HG02588 (cell line): ENCODE data around the gene ARHGAP30.

Experiments
- ATAC-seq: cut with Tn5 transposase; IDR thresholded peaks from one replicate; pipeline ENCODE4 v1.9.1; 2021; ENCODE audit warnings: mild to moderate bottlenecking, moderate library complexity; ENCODE audit not compliant: unreplicated experiment

The ARHGAP30 gene

GRCh38 chr1:161013488-161014230 lies 56.0 kb downstream of the ARHGAP30 start:
- ATAC-seq: peak; percentile 84

GRCh38 chr1:161013131-161013487 lies 56.6 kb downstream of the ARHGAP30 start:
- ATAC-seq: no peak

GRCh38 chr1:161012420-161012819 lies 57.3 kb downstream of the ARHGAP30 start:
- ATAC-seq: no peak

GRCh38 chr1:161009602-161010211 lies 60.0 kb downstream of the ARHGAP30 start:
- no peak for ATAC-seq

- no peak for ATAC-seq
Measured at GRCh38 chr1:161008869-161009510, 60.7 kb downstream of the ARHGAP30 start.

- ATAC-seq: no peak
Measured at GRCh38 chr1:161007369-161007768, 62.3 kb downstream of the ARHGAP30 start.

GRCh38 chr1:161006563-161006962 lies 63.1 kb downstream of the ARHGAP30 start:
- no peak for ATAC-seq

GRCh38 chr1:161001525-161001924 lies 68.2 kb downstream of the ARHGAP30 start:
- no peak for ATAC-seq

- ATAC-seq: no peak
Measured at GRCh38 chr1:161000736-161001480, 68.8 kb downstream of the ARHGAP30 start.

GRCh38 chr1:160999376-160999775 lies 70.3 kb downstream of the ARHGAP30 start:
- ATAC-seq: no peak

- no peak for ATAC-seq
Measured at GRCh38 chr1:160997323-160998038, 72.2 kb downstream of the ARHGAP30 start.
